H1 (cell line): ENCODE results near the gene KLHL5. TPM values are rescaled to one million over a fixed set of nuclear protein-coding genes. Genes with fewer than 3 reads are reported as not detected.

ENCODE experiments used
- CTCF ChIA-PET: fragments of 300-600 bp; sonication (Branson Sonifier 250); formaldehyde crosslinking; loops from one replicate; lab custom pipeline; 2021; ENCODE audit not compliant: partially characterized antibody; lab: Charles Lee
- POLR2A ChIA-PET: fragments of 300-600 bp; sonication (Branson Sonifier 250); formaldehyde crosslinking; loops from one replicate; lab custom pipeline; 2021; ENCODE audit warnings: inconsistent platforms; ENCODE audit not compliant: partially characterized antibody; lab: Charles Lee
- DNase-seq, 2 experiments: peaks; one replicate each; pipeline versions ENCODE4 v3.0.0 to v3.0.0-alpha.2; 2010 to 2022; ENCODE audit warnings: low spot score in 2 of 2, low read depth in 1 of 2, mixed read lengths in 1 of 2
- FAIRE-seq: peaks from 2 replicates; lab custom pipeline; 2011; peaks lifted over from hg19 to GRCh38; lab: Jason Lieb, UNC
- H2AFZ ChIP-seq: 2 replicates; pipeline ENCODE4 v1.8.1; 2012; ENCODE audit warnings: low read length, inconsistent platforms
- H2AK5ac ChIP-seq: 2 replicates; pipeline ENCODE4 v1.6.1; 2013; ENCODE audit warnings: low read depth, low read length
- H2BK120ac ChIP-seq: replicated peaks from 2 replicates; pipeline ENCODE3; 2013; ENCODE audit warnings: low read depth, low read length, inconsistent platforms
- H2BK12ac ChIP-seq: 2 replicates; pipeline ENCODE4 v1.6.1; 2013; ENCODE audit warnings: low read depth, low read length
- H2BK15ac ChIP-seq: 2 replicates; pipeline ENCODE4 v1.6.1; 2013; ENCODE audit warnings: low read length
- H2BK20ac ChIP-seq: 2 replicates; pipeline ENCODE4 v1.6.1; 2013; ENCODE audit warnings: low read length
- H2BK5ac ChIP-seq: 2 replicates; pipeline ENCODE4 v1.6.1; 2013; ENCODE audit warnings: low read depth, low read length
- H3K14ac ChIP-seq: 2 replicates; pipeline ENCODE4 v1.6.1; 2013; ENCODE audit warnings: inconsistent platforms; ENCODE audit not compliant: insufficient read length
- H3K18ac ChIP-seq: 2 replicates; pipeline ENCODE4 v1.6.1; 2013; ENCODE audit warnings: low read length; ENCODE audit errors: extremely low read depth
- H3K23ac ChIP-seq: 2 replicates; pipeline ENCODE4 v1.6.1; 2013; ENCODE audit warnings: inconsistent platforms; ENCODE audit not compliant: insufficient read length
- H3K23me2 ChIP-seq: 2 replicates; pipeline ENCODE4 v1.6.1; 2013; ENCODE audit warnings: low read depth, low read length
- H3K27ac ChIP-seq: 2 replicates; pipeline ENCODE4 v1.6.1; 2011; ENCODE audit warnings: low read depth, low read length, inconsistent platforms
- H3K27me3 ChIP-seq, 4 experiments: replicated peaks in 1 of 4; 1 replicate in 1 of 4; 2 replicates in 3 of 4; pipeline versions ENCODE4 v1.6.1 to v1.8.1; 2011 to 2013; ENCODE audit warnings: low read length in 3 of 4, mild to moderate bottlenecking in 3 of 4, inconsistent platforms in 2 of 4, mixed read lengths in 2 of 4, moderate library complexity in 1 of 4; ENCODE audit not compliant: control insufficient read depth in 3 of 4, insufficient read depth in 3 of 4; ENCODE audit errors: extremely low read depth in 1 of 4
- H3K36me3 ChIP-seq, 4 experiments: 2 replicates each; pipeline versions ENCODE4 v1.6.1 to v1.8.1; 2011 to 2013; ENCODE audit warnings: mild to moderate bottlenecking in 4 of 4, low read length in 3 of 4, moderate library complexity in 2 of 4, control low read depth in 1 of 4, inconsistent platforms in 1 of 4; ENCODE audit not compliant: insufficient read depth in 4 of 4, control insufficient read depth in 2 of 4
- H3K4ac ChIP-seq: replicated peaks from 2 replicates; pipeline ENCODE3; 2013; ENCODE audit warnings: low read length, low read depth, mixed read lengths, inconsistent platforms; ENCODE audit not compliant: insufficient read length
- H3K4me1 ChIP-seq, 4 experiments: replicated peaks in 1 of 4; 1 replicate in 1 of 4; 2 replicates in 3 of 4; pipeline versions ENCODE4 v1.6.1 to v1.8.1; 2011 to 2013; ENCODE audit warnings: low read length in 3 of 4, inconsistent platforms in 2 of 4, mixed read lengths in 1 of 4; ENCODE audit not compliant: insufficient read depth in 4 of 4, control insufficient read depth in 3 of 4
- H3K4me2 ChIP-seq, 2 experiments: 2 replicates each; pipeline versions ENCODE4 v1.6.1 to v1.8.1; 2011 to 2013; ENCODE audit warnings: low read depth in 2 of 2, low read length in 2 of 2, control low read depth in 1 of 2, inconsistent platforms in 1 of 2, mild to moderate bottlenecking in 1 of 2; ENCODE audit not compliant: insufficient read depth in 1 of 2
- H3K4me3 ChIP-seq, 4 experiments: fragments of 200-600, 300-600 bp in 1 of 4; sonication (generic), shearing (Covaris generic), sonication (Bioruptor Twin) in 1 of 4; 2 replicates each; pipeline versions ENCODE4 v1.5.1 to v1.8.1; 2011 to 2016; ENCODE audit warnings: low read length in 4 of 4, low read depth in 3 of 4, control low read depth in 2 of 4, inconsistent platforms in 2 of 4, mild to moderate bottlenecking in 2 of 4, mixed read lengths in 1 of 4, moderate library complexity in 1 of 4; ENCODE audit not compliant: insufficient read depth in 2 of 4; ENCODE audit errors: extremely low read depth in 1 of 4
- H3K56ac ChIP-seq: replicated peaks from 2 replicates; pipeline ENCODE3; 2013; ENCODE audit warnings: low read depth, mild to moderate bottlenecking, mixed read lengths, low read length, inconsistent platforms; ENCODE audit not compliant: insufficient read length
- H3K79me1 ChIP-seq: 2 replicates; pipeline ENCODE4 v1.6.1; 2013; ENCODE audit warnings: low read depth, low read length, control low read depth
- H3K79me2 ChIP-seq, 2 experiments: 2 replicates each; pipeline versions ENCODE4 v1.6.1 to v1.8.1; 2012 to 2013; ENCODE audit warnings: low read length in 2 of 2, mild to moderate bottlenecking in 2 of 2, inconsistent platforms in 1 of 2; ENCODE audit not compliant: insufficient read depth in 2 of 2, control insufficient read depth in 1 of 2
- H3K9ac ChIP-seq, 4 experiments: replicated peaks in 1 of 4; 1 replicate in 1 of 4; 2 replicates in 3 of 4; pipeline versions ENCODE4 v1.6.1 to v1.8.1; 2011 to 2013; ENCODE audit warnings: low read depth in 3 of 4, low read length in 3 of 4, control low read depth in 2 of 4, mild to moderate bottlenecking in 2 of 4, moderate library complexity in 2 of 4, inconsistent platforms in 1 of 4; ENCODE audit errors: extremely low read depth in 1 of 4
- H3K9me3 ChIP-seq, 2 experiments: 2 replicates each; pipeline versions ENCODE4 v1.6.1 to v1.8.1; 2012 to 2013; ENCODE audit warnings: mild to moderate bottlenecking in 2 of 2, moderate library complexity in 2 of 2, control low read depth in 1 of 2, inconsistent platforms in 1 of 2, low read depth in 1 of 2, low read length in 1 of 2, mixed read lengths in 1 of 2; ENCODE audit not compliant: insufficient read depth in 2 of 2
- H4K20me1 ChIP-seq, 2 experiments: replicated peaks in 1 of 2; 2 replicates each; pipeline versions ENCODE3 to v1.8.1; 2011 to 2013; ENCODE audit warnings: inconsistent platforms in 2 of 2, low read length in 2 of 2, mild to moderate bottlenecking in 1 of 2; ENCODE audit not compliant: insufficient read depth in 2 of 2, control insufficient read depth in 1 of 2
- H4K5ac ChIP-seq: 2 replicates; pipeline ENCODE4 v1.6.1; 2013; ENCODE audit warnings: low read length, low read depth, mixed read lengths, inconsistent platforms; ENCODE audit not compliant: insufficient read length
- H4K8ac ChIP-seq: 2 replicates; pipeline ENCODE4 v1.8.0; 2013; ENCODE audit warnings: mild to moderate bottlenecking, moderate library complexity, low read length, inconsistent platforms; ENCODE audit not compliant: insufficient read depth; ENCODE audit errors: extremely low read depth
- H4K91ac ChIP-seq: replicated peaks from 2 replicates; pipeline ENCODE3; 2013; ENCODE audit warnings: low read length, mixed read lengths, inconsistent platforms; ENCODE audit not compliant: insufficient read length
- ASH2L ChIP-seq: fragments of 200-600, 300-600 bp; sonication (generic); IDR thresholded peaks from one replicate; pipeline ENCODE4 v1.7.1; 2017; ENCODE audit warnings: low read length
- CTBP2 ChIP-seq: IDR thresholded peaks from 2 replicates; pipeline ENCODE4 v1.7.0; 2011; ENCODE audit warnings: borderline replicate concordance, mild to moderate bottlenecking, moderate library complexity, mixed read lengths, low read length; ENCODE audit not compliant: insufficient read depth, insufficient read length
- EGR1 ChIP-seq: IDR thresholded peaks from 2 replicates; pipeline ENCODE4 v1.6.1; 2011; ENCODE audit warnings: low read depth, low read length, borderline replicate concordance
- GABPA ChIP-seq: IDR thresholded peaks from 2 replicates; pipeline ENCODE4 v1.6.1; 2011; ENCODE audit warnings: mild to moderate bottlenecking, low read length, moderate library complexity, borderline replicate concordance; ENCODE audit not compliant: insufficient read depth
- KDM5A ChIP-seq: fragments of 200-600 bp; IDR thresholded peaks from 2 replicates; pipeline ENCODE4 v1.7.1; 2012; ENCODE audit warnings: mild to moderate bottlenecking, low read length, inconsistent platforms, mixed read lengths
- RBBP5 ChIP-seq: IDR thresholded peaks from 2 replicates; pipeline ENCODE4 v1.7.1; 2012; ENCODE audit warnings: low read depth, mild to moderate bottlenecking, inconsistent platforms, low read length, moderate library complexity, borderline replicate concordance
- RNF2 ChIP-seq: fragments of 200-900, 300-1000 bp; sonication (generic); IDR thresholded peaks from 2 replicates; pipeline ENCODE4 v1.7.1; 2016; ENCODE audit warnings: borderline replicate concordance, low read depth, mild to moderate bottlenecking, antibody characterized with exemption, low read length; ENCODE audit not compliant: poor library complexity, severe bottlenecking; ENCODE audit errors: missing control alignments
- SP1 ChIP-seq: IDR thresholded peaks from 2 replicates; pipeline ENCODE4 v1.6.1; 2011; ENCODE audit warnings: low read depth, low read length
- SP4 ChIP-seq: IDR thresholded peaks from 2 replicates; pipeline ENCODE4 v1.6.1; 2012; ENCODE audit warnings: low read length, inconsistent platforms
- TAF7 ChIP-seq: optimal IDR thresholded peaks from 2 replicates; pipeline ENCODE3; 2011; ENCODE audit warnings: low read depth, mild to moderate bottlenecking, inconsistent platforms, low read length, moderate library complexity, borderline replicate concordance
- WGBS, 2 experiments: shearing (Covaris generic) in 1 of 2; methylation state at CpG; one replicate each; pipeline versions ENCODE4 v1.1.6 to v1.1.7; 2013 to 2015; ENCODE audit warnings: low lambda C conversion rate in 2 of 2, mixed read lengths in 2 of 2, inconsistent platforms in 1 of 2, low coverage in 1 of 2, missing lambda C conversion rate in 1 of 2; ENCODE audit not compliant: insufficient replicate concordance in 2 of 2, insufficient coverage in 1 of 2, insufficient read length in 1 of 2; ENCODE audit errors: extremely low coverage in 1 of 2, missing lambda C conversion rate in 1 of 2; 5-methylcytosine and 5-hydroxymethylcytosine counted together
- polyA plus RNA-seq, 7 experiments: library from polyadenylated mRNA; depleted of rRNA in 3 of 7; stranded (reverse) in 5 of 7; unstranded in 2 of 7; fragments of >200 nt in 5 of 7; fragments of 200-250 nt in 2 of 7; gene quantifications; 1 replicate in 5 of 7; 2 replicates in 1 of 7; 4 replicates in 1 of 7; pipeline versions ENCODE4 v1.2.1 to v1.2.3, GENCODE V29; 2011 to 2013; ENCODE audit warnings: missing spikeins in 2 of 7, mixed read lengths in 2 of 7
- total RNA-seq: library from RNA; stranded (reverse); fragmentation: NEBNext Ultra II Directional; extraction: Animal tissue kit (Norgen Biotek cat#: 25700); gene quantifications from 2 replicates; pipeline ENCODE4 v1.2.1, GENCODE V29; 2021
- TF ChIP-seq, protein P1 (sequence below): IDR thresholded peaks from 2 replicates; pipeline ENCODE4 v1.6.1; 2011; ENCODE audit warnings: low read length, improper control_type of control experiment

KLHL5 gene
- total and polyA plus RNA-seq, 2 of the 8 experiments (the other 6 are each of a cell fraction or from before 2014, with no cell fraction given), result 13.0 to 23.6 TPM

DNA sequence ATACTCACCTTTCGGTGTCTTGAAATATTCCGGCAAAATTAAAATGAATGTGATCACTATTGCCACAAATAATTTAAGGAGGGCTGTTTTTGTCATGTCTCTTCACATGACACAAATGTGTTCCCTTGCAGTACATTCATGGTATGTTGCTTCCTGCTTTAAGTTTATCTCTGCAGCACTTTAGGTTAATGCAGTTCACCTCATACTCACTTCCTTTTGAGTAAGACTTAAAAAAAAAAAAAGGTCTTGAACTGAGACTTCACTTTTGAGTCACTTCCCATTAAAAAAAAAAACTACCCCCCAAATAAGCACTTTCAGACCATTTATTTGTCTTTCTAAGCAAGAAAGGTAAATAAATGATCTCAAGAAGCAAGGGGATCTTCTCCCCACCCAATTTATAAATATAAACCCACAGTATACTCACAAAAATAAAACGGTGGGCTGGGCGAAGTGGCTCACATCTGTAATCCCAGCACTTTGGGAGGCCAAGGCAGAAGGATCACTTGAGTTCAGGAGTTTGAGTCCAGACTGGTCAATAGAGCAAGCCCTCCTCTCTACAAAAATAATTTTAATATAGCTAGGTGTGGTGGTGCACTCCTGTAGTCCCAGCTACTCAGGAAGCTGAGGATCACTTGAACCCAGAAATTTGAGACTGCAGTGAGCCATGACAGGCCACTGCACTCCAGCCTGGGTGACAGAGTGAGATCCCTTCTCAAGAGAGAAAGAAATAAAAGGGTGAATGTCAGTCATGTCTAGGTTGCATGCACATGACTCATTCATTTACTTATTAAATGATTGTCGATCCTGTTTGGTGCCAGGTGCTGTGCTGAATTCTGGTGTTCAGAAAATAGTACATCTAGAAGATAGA is 29.6 kb upstream of the KLHL5 start, which contains the start of gene TMEM156:
Gene TMEM156, minus strand, starts transcription at position 192 of the 868 bp plus-strand sequence. Its CDS starts 96 bp downstream, at position 96.
- Histone ChIP-seq H3K9ac (no peak within 1 kb of the TSS), H3K23ac (no peak within 1 kb of the TSS), H3K4me2 (no peak within 1 kb of the TSS), H3K18ac (no peak within 1 kb of the TSS), H3K27me3 (no peaks in the 10 kb centered on the region), H4K20me1 (no peaks in the 10 kb centered on the region), H3K4me1 (no peaks in the 10 kb centered on the region; a peak in 1 of 7 replicates), H3K36me3 (no peaks in the 10 kb centered on the region), H2BK12ac (no peak within 1 kb of the TSS), H2BK20ac (no peak within 1 kb of the TSS), H3K14ac (no peak within 1 kb of the TSS), H3K4me3 (no peak within 1 kb of the TSS), H2AFZ (no peak within 1 kb of the TSS), H3K23me2 (no peaks in the 10 kb centered on the region), H2BK5ac (no peak within 1 kb of the TSS), H3K79me2 (no peaks in the 10 kb centered on the region), H4K8ac (no peak within 1 kb of the TSS), H3K9me3 (no peaks in the 10 kb centered on the region), H2BK120ac (no peak within 1 kb of the TSS), H2BK15ac (no peak within 1 kb of the TSS), H3K56ac (no peak within 1 kb of the TSS), H3K27ac (no peak within 1 kb of the TSS), H3K4ac (no peak within 1 kb of the TSS), H4K91ac (no peak within 1 kb of the TSS), H3K79me1 (no peaks in the 10 kb centered on the region), H2AK5ac (no peak within 1 kb of the TSS), H4K5ac (no peak within 1 kb of the TSS)
- CTCF ChIA-PET, result interaction anchor here (0.8 kb wide), 1 partner anchor 15 kb away, joined by 3 read pairs; no protein-coding TSS in a partner anchor
- no peak for DNase-seq
- POLR2A ChIA-PET, result no interaction called here
- FAIRE-seq, result no peak
- 92% methylated on average over 5 of the region's 5 CpGs; no CpG with 5 or more reads in 1 of the 2 experiments for WGBS, 2 experiments
- no peak for TF ChIP-seq KDM5A
- no peak for TF ChIP-seq ASH2L
- TF ChIP-seq RNF2, result no peak
- no peak for TF ChIP-seq CTBP2
- no peak for TF ChIP-seq SP1
- no peak for TF ChIP-seq SP4
- TF ChIP-seq RBBP5, result no peak
- TF ChIP-seq GABPA, result no peak
- TF ChIP-seq, protein P1, sequence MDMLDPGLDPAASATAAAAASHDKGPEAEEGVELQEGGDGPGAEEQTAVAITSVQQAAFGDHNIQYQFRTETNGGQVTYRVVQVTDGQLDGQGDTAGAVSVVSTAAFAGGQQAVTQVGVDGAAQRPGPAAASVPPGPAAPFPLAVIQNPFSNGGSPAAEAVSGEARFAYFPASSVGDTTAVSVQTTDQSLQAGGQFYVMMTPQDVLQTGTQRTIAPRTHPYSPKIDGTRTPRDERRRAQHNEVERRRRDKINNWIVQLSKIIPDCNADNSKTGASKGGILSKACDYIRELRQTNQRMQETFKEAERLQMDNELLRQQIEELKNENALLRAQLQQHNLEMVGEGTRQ, result no peak
- no peak for TF ChIP-seq EGR1
- no peak for TF ChIP-seq TAF7
